Activated naive CD8-positive, alpha-beta T cell treated with anti-CD3 and anti-CD28 coated beads, Interleukin-2, amount 10 ng/mL, durations not matched to agents 7 days and 5 days (primary cell): ENCODE results near the gene TNS1. TPM values are rescaled to one million over a fixed set of nuclear protein-coding genes. Genes with fewer than 3 reads are reported as not detected.

Source experiments
- ATAC-seq: fragments of 150-1000 bp; cut with Tn5 transposase; one replicate; pipeline ENCODE4 v1.10.0; 2021; ENCODE audit warnings: low read depth, moderate library complexity
- POLR2A ChIA-PET: fragments of 350-600 bp; sonication (Branson Sonifier 250); formaldehyde crosslinking; loops from one replicate; lab custom pipeline; 2021; ENCODE audit warnings: antibody characterized with exemption; lab: Charles Lee
- DNase-seq: peaks from one replicate; pipeline ENCODE4 v3.0.0; 2021
- H3K27ac Mint-ChIP-seq: one replicate; pipeline ENCODE4 v1.8.0; 2022; ENCODE audit warnings: mild to moderate bottlenecking, mixed read lengths
- H3K27me3 Mint-ChIP-seq: one replicate; pipeline ENCODE4 v1.8.0; 2022; ENCODE audit warnings: mild to moderate bottlenecking, moderate library complexity, mixed read lengths
- H3K36me3 Mint-ChIP-seq: one replicate; pipeline ENCODE4 v1.8.0; 2021; ENCODE audit warnings: mild to moderate bottlenecking, mixed read lengths
- H3K4me1 Mint-ChIP-seq: one replicate; pipeline ENCODE4 v1.8.0; 2021; ENCODE audit warnings: mixed read lengths
- H3K4me3 Mint-ChIP-seq: one replicate; pipeline ENCODE4 v1.8.0; 2022; ENCODE audit warnings: mild to moderate bottlenecking, moderate library complexity, mixed read lengths
- H3K9me3 Mint-ChIP-seq: one replicate; pipeline ENCODE4 v1.8.0; 2021; ENCODE audit warnings: mixed read lengths
- total RNA-seq, 2 experiments: library from RNA; stranded (reverse); gene quantifications; one replicate each; pipeline ENCODE4 v1.2.3, GENCODE V29; 2021

TNS1 gene
- total RNA-seq, 2 experiments from 2014 or later = 15.1 to 21.2 TPM

DNA sequence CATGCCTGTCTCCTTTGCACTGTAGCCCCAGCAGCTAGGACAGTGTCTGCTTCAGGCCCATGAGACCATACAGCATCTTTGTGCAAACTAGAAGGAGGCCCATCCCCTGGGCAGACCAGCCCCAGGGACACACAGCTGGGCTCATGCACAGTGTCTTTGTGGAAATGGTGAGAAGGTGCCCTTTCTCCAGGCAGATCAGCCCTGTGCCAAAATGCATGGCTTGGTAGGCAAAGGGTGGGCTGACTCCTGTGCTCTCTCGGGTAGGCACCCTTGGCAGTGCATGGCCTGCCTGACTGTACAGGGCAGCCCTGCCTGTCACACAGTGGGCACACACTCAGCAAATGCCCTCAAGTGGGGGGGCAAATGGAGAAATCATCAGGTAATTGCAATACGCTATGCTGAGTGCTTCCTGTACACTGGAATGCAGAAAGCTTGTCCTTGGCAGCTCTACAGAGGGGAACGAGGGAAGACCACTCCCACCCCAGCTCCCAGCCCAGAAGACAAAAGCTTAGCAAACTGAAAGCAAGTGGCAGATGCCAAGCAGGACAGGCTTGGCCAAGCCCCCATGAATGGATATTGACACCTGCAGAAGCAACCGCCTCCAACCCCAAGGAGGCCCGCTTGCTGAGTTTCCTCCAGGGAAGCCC, 21.6 kb downstream of the TNS1 start:
- DNase-seq (no peak), ATAC-seq (no peak)
- Mint-ChIP-seq H3K4me1 (no peaks in the 10 kb centered on the region), H3K9me3 (no peaks in the 10 kb centered on the region), H3K4me3 (no peak overlapping the region), H3K36me3 (no peaks in the 10 kb centered on the region), H3K27ac (no peak overlapping the region), H3K27me3 (peaks cover 4% of the 10 kb centered on the region)
- POLR2A ChIA-PET = no interaction called here

GRCh38 chr2:217980591-217980990, 22.2 kb downstream of the TNS1 start:
- H3K9me3 Mint-ChIP-seq = no peaks in the 10 kb centered on the region
- H3K36me3 Mint-ChIP-seq = no peaks in the 10 kb centered on the region
- H3K4me3 Mint-ChIP-seq = no peak overlapping the region
- H3K27me3 Mint-ChIP-seq = peaks cover 4% of the 10 kb centered on the region
- no peak for ATAC-seq
- no peak overlapping the region for H3K27ac Mint-ChIP-seq
- POLR2A ChIA-PET = no interaction called here
- H3K4me1 Mint-ChIP-seq = no peaks in the 10 kb centered on the region
- no peak for DNase-seq

DNA sequence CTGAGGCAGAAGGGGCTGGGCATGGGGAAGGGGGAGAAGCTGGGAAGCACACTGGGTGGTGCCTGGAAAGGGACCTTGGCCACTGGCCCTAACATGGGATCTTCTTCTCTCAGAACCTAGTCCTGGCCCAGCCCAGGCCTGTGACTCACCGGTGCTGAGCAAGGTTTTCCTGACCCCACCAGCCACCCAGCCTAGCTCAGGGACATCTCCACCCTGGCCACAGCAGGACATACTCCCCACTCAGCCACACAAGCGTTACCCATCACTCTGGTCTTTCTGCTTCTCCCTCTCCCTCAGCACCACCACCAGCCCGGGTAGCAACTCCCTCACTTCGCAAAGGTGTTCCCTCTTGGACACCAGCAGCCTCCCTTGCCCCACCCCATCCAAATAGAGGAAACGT, 22.8 kb downstream of the TNS1 start:
- Mint-ChIP-seq H3K36me3 (no peaks in the 10 kb centered on the region), H3K4me1 (no peaks in the 10 kb centered on the region), H3K4me3 (no peak overlapping the region), H3K27ac (no peak overlapping the region), H3K27me3 (peaks cover 4% of the 10 kb centered on the region), H3K9me3 (no peaks in the 10 kb centered on the region)
- POLR2A ChIA-PET = interaction anchor here (0.6 kb wide), 1 partner anchor 1896 kb away, joined by 3 read pairs; no protein-coding TSS in a partner anchor
- ATAC-seq (no peak), DNase-seq (no peak)

DNA sequence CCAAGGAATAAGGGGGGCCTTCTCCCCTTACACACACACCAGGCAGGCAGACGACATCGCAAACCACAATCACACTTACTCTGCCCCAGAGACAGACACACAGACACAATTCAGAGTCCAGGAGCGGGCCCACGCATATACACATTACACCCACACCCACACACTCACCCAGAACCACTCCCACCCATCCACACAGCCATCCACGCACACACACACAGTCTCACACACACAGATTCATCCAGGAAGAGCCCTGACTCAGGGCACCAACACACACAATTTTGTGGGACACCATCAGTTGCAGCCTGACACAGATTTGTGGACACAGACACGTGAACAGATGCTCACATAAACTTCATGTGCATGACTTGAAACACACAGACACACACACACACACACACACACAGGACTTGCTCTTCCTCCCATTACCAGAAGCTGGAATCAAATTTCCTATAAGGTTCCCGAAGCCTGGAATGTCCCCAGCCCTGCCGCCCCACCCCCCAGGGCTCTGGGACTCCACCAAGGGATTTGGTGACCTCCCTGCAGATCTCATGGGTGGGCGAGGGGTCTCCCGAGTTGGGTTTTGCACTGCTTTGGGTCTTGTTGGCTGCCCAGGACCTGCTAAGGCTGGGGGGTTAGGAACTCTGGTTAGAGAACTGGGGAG, 23.5 kb downstream of the TNS1 start:
- Mint-ChIP-seq H3K27ac (no peak overlapping the region), H3K27me3 (peaks cover 5% of the 10 kb centered on the region), H3K4me3 (no peak overlapping the region), H3K36me3 (no peaks in the 10 kb centered on the region), H3K4me1 (no peaks in the 10 kb centered on the region), H3K9me3 (no peaks in the 10 kb centered on the region)
- POLR2A ChIA-PET = no interaction called here
- ATAC-seq = no peak
- no peak for DNase-seq

GRCh38 chr2:217978536-217979150, 24.2 kb downstream of the TNS1 start:
- DNase-seq (no peak), ATAC-seq (no peak)
- H3K36me3 Mint-ChIP-seq = no peaks in the 10 kb centered on the region
- H3K27ac Mint-ChIP-seq = no peak overlapping the region
- H3K4me3 Mint-ChIP-seq = no peak overlapping the region
- H3K9me3 Mint-ChIP-seq = no peaks in the 10 kb centered on the region
- H3K4me1 Mint-ChIP-seq = no peaks in the 10 kb centered on the region
- peaks cover 6% of the 10 kb centered on the region for H3K27me3 Mint-ChIP-seq
- POLR2A ChIA-PET = no interaction called here

DNA sequence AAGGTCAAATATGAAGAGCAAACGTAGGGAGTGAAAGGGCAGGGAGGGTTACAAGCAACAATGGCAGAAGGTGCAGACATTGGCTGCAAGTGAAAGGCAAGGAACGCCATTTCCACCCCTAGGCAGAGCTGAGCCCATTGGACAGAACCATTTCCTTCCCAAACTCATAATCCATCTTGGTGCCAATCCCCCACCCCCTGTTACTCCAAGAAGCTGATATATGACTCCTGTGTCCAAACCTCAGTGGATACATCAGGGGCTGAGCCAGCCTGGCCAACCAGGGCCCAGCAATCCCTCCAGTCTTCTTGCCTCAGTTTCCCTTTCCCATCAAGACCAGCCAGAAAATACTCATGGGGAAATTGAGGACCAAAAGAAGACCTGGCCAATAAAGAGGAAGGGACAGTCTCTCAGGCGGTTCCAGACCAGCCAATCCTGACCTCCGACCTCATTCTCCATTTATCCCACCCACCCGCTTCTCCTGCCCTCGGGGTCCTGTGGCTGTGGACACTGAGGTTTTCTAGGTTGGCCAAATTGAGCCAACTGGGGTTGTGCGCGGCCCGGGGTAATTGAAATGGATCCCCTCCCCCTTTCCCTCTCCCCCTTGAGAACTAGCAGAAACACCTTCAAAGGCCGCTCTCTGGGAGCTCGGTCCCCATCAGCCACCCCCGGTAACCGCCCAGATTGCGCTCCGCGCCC, 24.8 kb downstream of the TNS1 start:
- no peak overlapping the region for H3K4me3 Mint-ChIP-seq
- POLR2A ChIA-PET = no interaction called here

GRCh38 chr2:217976301-217976700, 26.5 kb downstream of the TNS1 start:
- DNase-seq (no peak), ATAC-seq (no peak)
- POLR2A ChIA-PET = no interaction called here
- Mint-ChIP-seq H3K27ac (no peak overlapping the region), H3K9me3 (no peaks in the 10 kb centered on the region), H3K27me3 (peaks cover 22% of the 10 kb centered on the region), H3K36me3 (no peaks in the 10 kb centered on the region), H3K4me3 (no peak overlapping the region), H3K4me1 (no peaks in the 10 kb centered on the region)

More for the DNA sequence above, 24.8 kb downstream of the TNS1 start:
- no peaks in the 10 kb centered on the region for H3K9me3 Mint-ChIP-seq
- H3K4me1 Mint-ChIP-seq = no peaks in the 10 kb centered on the region
- ATAC-seq (no peak), DNase-seq (no peak)
- no peak overlapping the region for H3K27ac Mint-ChIP-seq
- H3K36me3 Mint-ChIP-seq = no peaks in the 10 kb centered on the region
- peaks cover 10% of the 10 kb centered on the region for H3K27me3 Mint-ChIP-seq

- ATAC-seq (no peak), DNase-seq (peak; percentile 8)
- no peak overlapping the region for H3K4me3 Mint-ChIP-seq
- H3K4me1 Mint-ChIP-seq = no peaks in the 10 kb centered on the region
- H3K27ac Mint-ChIP-seq = no peak overlapping the region
- peaks cover 23% of the 10 kb centered on the region for H3K27me3 Mint-ChIP-seq
- H3K36me3 Mint-ChIP-seq = no peaks in the 10 kb centered on the region
- H3K9me3 Mint-ChIP-seq = no peaks in the 10 kb centered on the region
- POLR2A ChIA-PET = no interaction called here
These were observed 27.2 kb downstream of the TNS1 start for GRCh38 chr2:217975626-217976025.

- H3K9me3 Mint-ChIP-seq = no peaks in the 10 kb centered on the region
- peaks cover 31% of the 10 kb centered on the region for H3K27me3 Mint-ChIP-seq
- ATAC-seq = no peak
- DNase-seq = no peak
- POLR2A ChIA-PET = no interaction called here
- no peaks in the 10 kb centered on the region for H3K4me1 Mint-ChIP-seq
- no peaks in the 10 kb centered on the region for H3K36me3 Mint-ChIP-seq
- no peak overlapping the region for H3K27ac Mint-ChIP-seq
- no peak overlapping the region for H3K4me3 Mint-ChIP-seq
These were observed 28.3 kb downstream of the TNS1 start for GRCh38 chr2:217974389-217975005.

DNA sequence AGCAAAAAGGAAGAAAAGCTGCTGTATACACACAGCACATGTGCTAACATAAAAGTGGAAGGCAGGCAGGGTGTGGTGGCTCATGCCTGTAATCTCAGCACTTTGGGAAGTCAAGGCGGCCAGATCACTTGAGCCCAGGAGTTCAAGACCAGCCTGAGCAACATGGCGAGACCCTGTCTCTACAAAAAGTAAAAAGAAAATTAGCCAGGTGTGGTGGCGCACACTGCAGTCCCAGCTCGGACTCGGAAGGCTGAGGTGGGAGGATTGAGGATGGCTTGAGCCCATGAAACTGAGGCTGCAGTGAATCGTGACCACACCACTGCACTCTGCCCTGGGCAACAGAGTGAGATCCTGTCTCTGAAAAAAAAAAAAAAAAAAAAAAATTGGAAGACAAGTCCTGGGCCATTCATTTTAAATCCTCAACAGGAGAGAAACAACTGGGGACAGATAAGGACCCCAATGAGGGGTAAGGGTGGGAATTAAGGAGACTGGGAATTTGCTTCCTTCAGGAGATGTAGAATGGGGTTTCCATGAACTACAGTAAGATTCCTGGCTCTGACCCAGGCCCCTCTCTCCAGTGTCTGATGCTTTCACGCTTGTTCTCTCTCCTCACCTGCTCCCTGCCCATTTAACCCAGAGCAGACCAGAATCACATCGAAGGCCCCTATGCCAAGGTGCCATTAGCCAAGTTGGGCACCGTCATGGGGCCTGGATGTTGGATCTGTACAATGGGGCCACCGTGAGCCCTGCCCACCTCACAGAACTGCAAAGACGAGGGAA, 29.6 kb downstream of the TNS1 start:
- H3K4me1 Mint-ChIP-seq = no peaks in the 10 kb centered on the region
- no peak for DNase-seq
- H3K4me3 Mint-ChIP-seq = no peak overlapping the region
- no peaks in the 10 kb centered on the region for H3K9me3 Mint-ChIP-seq
- H3K27ac Mint-ChIP-seq = no peak overlapping the region
- POLR2A ChIA-PET = no interaction called here
- H3K27me3 Mint-ChIP-seq = peaks cover 39% of the 10 kb centered on the region
- no peak for ATAC-seq
- no peaks in the 10 kb centered on the region for H3K36me3 Mint-ChIP-seq

DNA sequence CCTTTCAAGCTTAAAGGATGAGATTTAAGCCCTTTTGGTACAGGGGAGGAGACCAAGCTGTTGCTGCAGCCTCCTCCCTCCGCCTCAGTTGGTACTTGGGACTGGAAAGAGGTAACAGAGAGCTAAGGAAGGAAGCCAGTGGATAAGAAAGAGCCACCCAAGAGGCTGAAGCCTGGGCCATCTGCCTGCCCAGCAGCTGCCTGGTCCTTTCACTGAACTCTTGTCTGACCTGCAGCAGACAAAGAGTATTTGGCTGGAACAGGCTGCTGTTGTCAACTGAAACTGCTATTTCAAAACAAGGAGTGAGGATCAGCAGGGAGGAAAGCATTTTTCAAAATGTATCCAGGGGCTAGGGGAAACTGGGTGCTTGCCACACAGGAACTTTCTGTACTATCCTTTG, 30.3 kb downstream of the TNS1 start:
- Mint-ChIP-seq H3K27ac (no peak overlapping the region), H3K9me3 (no peaks in the 10 kb centered on the region), H3K4me1 (no peaks in the 10 kb centered on the region), H3K36me3 (no peaks in the 10 kb centered on the region), H3K27me3 (peaks cover 43% of the 10 kb centered on the region), H3K4me3 (no peak overlapping the region)
- ATAC-seq = no peak
- POLR2A ChIA-PET = no interaction called here
- DNase-seq = no peak

- no peak for ATAC-seq
- Mint-ChIP-seq H3K27ac (no peak overlapping the region), H3K27me3 (peaks cover 46% of the 10 kb centered on the region), H3K4me1 (no peaks in the 10 kb centered on the region), H3K36me3 (no peaks in the 10 kb centered on the region), H3K4me3 (no peak overlapping the region), H3K9me3 (no peaks in the 10 kb centered on the region)
- POLR2A ChIA-PET = no interaction called here
- DNase-seq = no peak
These were observed 30.8 kb downstream of the TNS1 start for GRCh38 chr2:217972037-217972436.

DNA sequence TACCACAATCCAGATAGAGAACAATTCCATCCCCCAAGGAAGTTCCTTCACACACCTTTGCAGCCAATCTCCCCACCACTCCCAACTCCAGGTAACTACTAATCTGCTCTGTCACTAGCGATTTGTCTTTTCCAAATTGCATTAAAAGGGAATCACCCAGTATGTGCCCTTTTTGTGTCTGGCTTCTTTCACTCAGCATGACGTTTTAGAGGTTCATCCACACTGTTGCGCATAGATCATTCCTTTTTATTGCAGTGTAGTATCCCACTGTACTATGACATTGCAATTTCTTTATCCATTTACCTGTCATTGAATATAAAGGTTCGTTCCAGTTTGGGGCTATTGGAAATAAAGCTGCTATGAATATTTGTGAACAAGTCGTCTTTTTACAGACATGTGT, 31.6 kb downstream of the TNS1 start:
- Mint-ChIP-seq H3K27ac (no peak overlapping the region), H3K4me1 (no peaks in the 10 kb centered on the region), H3K9me3 (no peaks in the 10 kb centered on the region), H3K4me3 (no peak overlapping the region), H3K27me3 (peaks cover 46% of the 10 kb centered on the region), H3K36me3 (no peaks in the 10 kb centered on the region)
- POLR2A ChIA-PET = no interaction called here
- ATAC-seq (no peak), DNase-seq (no peak)
